ENCODE results near the gene FBXO3. TPM values are rescaled to one million over a fixed set of nuclear protein-coding genes. Genes with fewer than 3 reads are reported as not detected.

FBXO3 gene
- total and polyA plus RNA-seq, 2 experiments from 2014 or later: 12.5 to 28.4 TPM

DNA sequence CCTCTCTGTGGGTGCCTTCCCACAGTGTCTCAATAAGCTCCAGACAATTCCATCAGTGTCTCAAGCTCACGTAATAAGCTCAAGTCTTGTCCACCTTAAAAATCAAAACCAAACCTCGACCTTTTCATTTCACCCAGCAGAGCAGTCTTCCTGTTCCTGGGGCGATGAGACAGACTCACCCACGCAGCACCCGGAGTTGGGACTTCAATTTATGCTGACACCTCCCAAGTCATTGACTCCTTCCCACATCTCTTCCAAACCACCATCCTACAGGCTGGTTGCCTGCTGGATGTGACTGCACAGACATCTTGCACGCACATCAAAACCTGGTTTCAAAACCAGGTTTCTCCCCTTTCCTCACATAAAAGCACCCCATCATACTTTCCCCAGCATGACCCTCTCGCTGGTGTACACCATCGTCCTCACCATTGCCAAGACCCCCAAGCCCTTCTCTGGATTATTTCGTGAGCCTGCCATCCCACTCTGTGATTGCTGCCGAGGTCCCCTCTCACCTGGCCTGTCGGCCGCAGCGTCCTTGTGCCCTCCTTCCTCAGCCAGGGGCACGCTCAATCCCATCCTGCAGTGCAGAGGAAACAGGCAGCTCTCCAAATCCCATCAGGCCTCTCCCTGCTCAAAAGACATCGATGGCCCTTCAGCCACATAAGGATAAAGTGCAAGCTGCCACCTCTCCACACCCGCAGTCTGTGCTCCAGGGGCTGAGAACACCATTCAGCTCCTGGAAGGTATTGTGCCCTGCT, 45.1 kb upstream of the FBXO3 start:
- Mint-ChIP-seq H3K4me3 (no peak overlapping the region), H3K27ac (no peak overlapping the region), H3K4me1 (peaks cover 10% of the 10 kb centered on the region), H3K9me3 (no peaks in the 10 kb centered on the region), H3K36me3 (ENCODE audit: low read depth) (no peaks in the 10 kb centered on the region), H3K27me3 (ENCODE audit: insufficient read depth, low read depth, poor library complexity) (peaks cover 1% of the 10 kb centered on the region)
- no peak overlapping the region for H3K27ac ChIP-seq (ENCODE audit: low read depth)
- H3K27me3 ChIP-seq (ENCODE audit: insufficient read depth): no peaks in the 10 kb centered on the region
- H3K4me2 ChIP-seq: no peak overlapping the region
- H4K20me1 ChIP-seq (replicated peaks; ENCODE audit: insufficient read depth): no peaks in the 10 kb centered on the region
- no peak for DNase-seq (ENCODE audit: low spot score)
- no peaks in the 10 kb centered on the region for H3K79me2 ChIP-seq (replicated peaks; ENCODE audit: insufficient read depth)
- ATAC-seq: no peak; the same call in 2 of the 3 replicates
- H2AFZ ChIP-seq: no peak overlapping the region
- H3K4me1 ChIP-seq (ENCODE audit: insufficient read depth): no peaks in the 10 kb centered on the region
- H3F3A ChIP-seq (replicated peaks; ENCODE audit: low read depth): no peaks in the 10 kb centered on the region
- no peak for TF ChIP-seq EZH2phosphoT487 (IDR thresholded peaks at IDR 0.05; ENCODE audit: unreplicated experiment)
- TF ChIP-seq, protein P1, sequence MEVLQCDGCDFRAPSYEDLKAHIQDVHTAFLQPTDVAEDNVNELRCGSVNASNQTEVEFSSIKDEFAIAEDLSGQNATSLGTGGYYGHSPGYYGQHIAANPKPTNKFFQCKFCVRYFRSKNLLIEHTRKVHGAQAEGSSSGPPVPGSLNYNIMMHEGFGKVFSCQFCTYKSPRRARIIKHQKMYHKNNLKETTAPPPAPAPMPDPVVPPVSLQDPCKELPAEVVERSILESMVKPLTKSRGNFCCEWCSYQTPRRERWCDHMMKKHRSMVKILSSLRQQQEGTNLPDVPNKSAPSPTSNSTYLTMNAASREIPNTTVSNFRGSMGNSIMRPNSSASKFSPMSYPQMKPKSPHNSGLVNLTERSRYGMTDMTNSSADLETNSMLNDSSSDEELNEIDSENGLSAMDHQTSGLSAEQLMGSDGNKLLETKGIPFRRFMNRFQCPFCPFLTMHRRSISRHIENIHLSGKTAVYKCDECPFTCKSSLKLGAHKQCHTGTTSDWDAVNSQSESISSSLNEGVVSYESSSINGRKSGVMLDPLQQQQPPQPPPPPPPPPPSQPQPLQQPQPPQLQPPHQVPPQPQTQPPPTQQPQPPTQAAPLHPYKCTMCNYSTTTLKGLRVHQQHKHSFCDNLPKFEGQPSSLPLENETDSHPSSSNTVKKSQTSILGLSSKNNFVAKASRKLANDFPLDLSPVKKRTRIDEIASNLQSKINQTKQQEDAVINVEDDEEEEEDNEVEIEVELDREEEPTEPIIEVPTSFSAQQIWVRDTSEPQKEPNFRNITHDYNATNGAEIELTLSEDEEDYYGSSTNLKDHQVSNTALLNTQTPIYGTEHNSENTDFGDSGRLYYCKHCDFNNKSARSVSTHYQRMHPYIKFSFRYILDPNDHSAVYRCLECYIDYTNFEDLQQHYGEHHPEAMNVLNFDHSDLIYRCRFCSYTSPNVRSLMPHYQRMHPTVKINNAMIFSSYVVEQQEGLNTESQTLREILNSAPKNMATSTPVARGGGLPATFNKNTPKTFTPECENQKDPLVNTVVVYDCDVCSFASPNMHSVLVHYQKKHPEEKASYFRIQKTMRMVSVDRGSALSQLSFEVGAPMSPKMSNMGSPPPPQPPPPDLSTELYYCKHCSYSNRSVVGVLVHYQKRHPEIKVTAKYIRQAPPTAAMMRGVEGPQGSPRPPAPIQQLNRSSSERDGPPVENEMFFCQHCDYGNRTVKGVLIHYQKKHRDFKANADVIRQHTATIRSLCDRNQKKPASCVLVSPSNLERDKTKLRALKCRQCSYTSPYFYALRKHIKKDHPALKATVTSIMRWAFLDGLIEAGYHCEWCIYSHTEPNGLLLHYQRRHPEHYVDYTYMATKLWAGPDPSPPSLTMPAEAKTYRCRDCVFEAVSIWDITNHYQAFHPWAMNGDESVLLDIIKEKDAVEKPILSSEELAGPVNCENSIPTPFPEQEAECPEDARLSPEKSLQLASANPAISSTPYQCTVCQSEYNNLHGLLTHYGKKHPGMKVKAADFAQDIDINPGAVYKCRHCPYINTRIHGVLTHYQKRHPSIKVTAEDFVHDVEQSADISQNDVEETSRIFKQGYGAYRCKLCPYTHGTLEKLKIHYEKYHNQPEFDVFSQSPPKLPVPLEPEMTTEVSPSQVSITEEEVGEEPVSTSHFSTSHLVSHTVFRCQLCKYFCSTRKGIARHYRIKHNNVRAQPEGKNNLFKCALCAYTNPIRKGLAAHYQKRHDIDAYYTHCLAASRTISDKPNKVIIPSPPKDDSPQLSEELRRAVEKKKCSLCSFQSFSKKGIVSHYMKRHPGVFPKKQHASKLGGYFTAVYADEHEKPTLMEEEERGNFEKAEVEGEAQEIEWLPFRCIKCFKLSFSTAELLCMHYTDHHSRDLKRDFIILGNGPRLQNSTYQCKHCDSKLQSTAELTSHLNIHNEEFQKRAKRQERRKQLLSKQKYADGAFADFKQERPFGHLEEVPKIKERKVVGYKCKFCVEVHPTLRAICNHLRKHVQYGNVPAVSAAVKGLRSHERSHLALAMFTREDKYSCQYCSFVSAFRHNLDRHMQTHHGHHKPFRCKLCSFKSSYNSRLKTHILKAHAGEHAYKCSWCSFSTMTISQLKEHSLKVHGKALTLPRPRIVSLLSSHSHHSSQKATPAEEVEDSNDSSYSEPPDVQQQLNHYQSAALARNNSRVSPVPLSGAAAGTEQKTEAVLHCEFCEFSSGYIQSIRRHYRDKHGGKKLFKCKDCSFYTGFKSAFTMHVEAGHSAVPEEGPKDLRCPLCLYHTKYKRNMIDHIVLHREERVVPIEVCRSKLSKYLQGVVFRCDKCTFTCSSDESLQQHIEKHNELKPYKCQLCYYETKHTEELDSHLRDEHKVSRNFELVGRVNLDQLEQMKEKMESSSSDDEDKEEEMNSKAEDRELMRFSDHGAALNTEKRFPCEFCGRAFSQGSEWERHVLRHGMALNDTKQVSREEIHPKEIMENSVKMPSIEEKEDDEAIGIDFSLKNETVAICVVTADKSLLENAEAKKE (CRISPR knock-in tag; IDR thresholded peaks at IDR 0.05): no peak
- TF ChIP-seq, protein P2, sequence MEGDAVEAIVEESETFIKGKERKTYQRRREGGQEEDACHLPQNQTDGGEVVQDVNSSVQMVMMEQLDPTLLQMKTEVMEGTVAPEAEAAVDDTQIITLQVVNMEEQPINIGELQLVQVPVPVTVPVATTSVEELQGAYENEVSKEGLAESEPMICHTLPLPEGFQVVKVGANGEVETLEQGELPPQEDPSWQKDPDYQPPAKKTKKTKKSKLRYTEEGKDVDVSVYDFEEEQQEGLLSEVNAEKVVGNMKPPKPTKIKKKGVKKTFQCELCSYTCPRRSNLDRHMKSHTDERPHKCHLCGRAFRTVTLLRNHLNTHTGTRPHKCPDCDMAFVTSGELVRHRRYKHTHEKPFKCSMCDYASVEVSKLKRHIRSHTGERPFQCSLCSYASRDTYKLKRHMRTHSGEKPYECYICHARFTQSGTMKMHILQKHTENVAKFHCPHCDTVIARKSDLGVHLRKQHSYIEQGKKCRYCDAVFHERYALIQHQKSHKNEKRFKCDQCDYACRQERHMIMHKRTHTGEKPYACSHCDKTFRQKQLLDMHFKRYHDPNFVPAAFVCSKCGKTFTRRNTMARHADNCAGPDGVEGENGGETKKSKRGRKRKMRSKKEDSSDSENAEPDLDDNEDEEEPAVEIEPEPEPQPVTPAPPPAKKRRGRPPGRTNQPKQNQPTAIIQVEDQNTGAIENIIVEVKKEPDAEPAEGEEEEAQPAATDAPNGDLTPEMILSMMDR (conservative IDR thresholded peaks at IDR 0.05; ENCODE audit: low read depth in 2 of 2): no peak
- TF ChIP-seq STAT1 (IDR thresholded peaks at IDR 0.05; ENCODE audit: unreplicated experiment): no peak
- TF ChIP-seq EZH2 (IDR thresholded peaks at IDR 0.05; ENCODE audit: low read depth, unreplicated experiment): no peak
- TF ChIP-seq POLR2AphosphoS5 (IDR thresholded peaks at IDR 0.05; ENCODE audit: low read depth): no peak
- TF ChIP-seq, protein P3, sequence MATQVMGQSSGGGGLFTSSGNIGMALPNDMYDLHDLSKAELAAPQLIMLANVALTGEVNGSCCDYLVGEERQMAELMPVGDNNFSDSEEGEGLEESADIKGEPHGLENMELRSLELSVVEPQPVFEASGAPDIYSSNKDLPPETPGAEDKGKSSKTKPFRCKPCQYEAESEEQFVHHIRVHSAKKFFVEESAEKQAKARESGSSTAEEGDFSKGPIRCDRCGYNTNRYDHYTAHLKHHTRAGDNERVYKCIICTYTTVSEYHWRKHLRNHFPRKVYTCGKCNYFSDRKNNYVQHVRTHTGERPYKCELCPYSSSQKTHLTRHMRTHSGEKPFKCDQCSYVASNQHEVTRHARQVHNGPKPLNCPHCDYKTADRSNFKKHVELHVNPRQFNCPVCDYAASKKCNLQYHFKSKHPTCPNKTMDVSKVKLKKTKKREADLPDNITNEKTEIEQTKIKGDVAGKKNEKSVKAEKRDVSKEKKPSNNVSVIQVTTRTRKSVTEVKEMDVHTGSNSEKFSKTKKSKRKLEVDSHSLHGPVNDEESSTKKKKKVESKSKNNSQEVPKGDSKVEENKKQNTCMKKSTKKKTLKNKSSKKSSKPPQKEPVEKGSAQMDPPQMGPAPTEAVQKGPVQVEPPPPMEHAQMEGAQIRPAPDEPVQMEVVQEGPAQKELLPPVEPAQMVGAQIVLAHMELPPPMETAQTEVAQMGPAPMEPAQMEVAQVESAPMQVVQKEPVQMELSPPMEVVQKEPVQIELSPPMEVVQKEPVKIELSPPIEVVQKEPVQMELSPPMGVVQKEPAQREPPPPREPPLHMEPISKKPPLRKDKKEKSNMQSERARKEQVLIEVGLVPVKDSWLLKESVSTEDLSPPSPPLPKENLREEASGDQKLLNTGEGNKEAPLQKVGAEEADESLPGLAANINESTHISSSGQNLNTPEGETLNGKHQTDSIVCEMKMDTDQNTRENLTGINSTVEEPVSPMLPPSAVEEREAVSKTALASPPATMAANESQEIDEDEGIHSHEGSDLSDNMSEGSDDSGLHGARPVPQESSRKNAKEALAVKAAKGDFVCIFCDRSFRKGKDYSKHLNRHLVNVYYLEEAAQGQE (IDR thresholded peaks at IDR 0.05; ENCODE audit: unreplicated experiment): no peak
- no peak overlapping the region for H3K4me3 ChIP-seq
- no peaks in the 10 kb centered on the region for H3K36me3 ChIP-seq (ENCODE audit: insufficient read depth)
- H3K9me2 ChIP-seq (ENCODE audit: insufficient read depth): no peaks in the 10 kb centered on the region
